Trophoblast cell (in vitro differentiated cells and primary cell): Measurements from ENCODE around the gene DIAPH3.
A peak's percentile ranks its signal among the peaks of the same experiment; 100 is the strongest.

Experiments used
- DNase-seq, 2 donors: peaks; one replicate each; pipeline ENCODE4 v3.0.0-alpha.2; 2016
- H2AFZ ChIP-seq: 2 replicates; pipeline ENCODE4 v1.6.1; 2013; ENCODE audit warnings: low read length, moderate library complexity, mild to moderate bottlenecking; ENCODE audit not compliant: insufficient read depth, poor library complexity
- H2AK5ac ChIP-seq: 2 replicates; pipeline ENCODE4 v1.6.1; 2013; ENCODE audit warnings: mild to moderate bottlenecking, low read length
- H2BK120ac ChIP-seq: 2 replicates; pipeline ENCODE4 v1.6.1; 2013; ENCODE audit warnings: low read length, mild to moderate bottlenecking, moderate library complexity; ENCODE audit not compliant: insufficient read depth, poor library complexity
- H2BK12ac ChIP-seq: 2 replicates; pipeline ENCODE4 v1.6.1; 2013; ENCODE audit warnings: mild to moderate bottlenecking, low read length, moderate library complexity
- H2BK5ac ChIP-seq: 2 replicates; pipeline ENCODE4 v1.6.1; 2013; ENCODE audit warnings: low read length, low read depth, moderate library complexity, mild to moderate bottlenecking; ENCODE audit not compliant: poor library complexity
- H3K14ac ChIP-seq: 2 replicates; pipeline ENCODE4 v1.6.1; 2013; ENCODE audit warnings: mild to moderate bottlenecking, low read length
- H3K18ac ChIP-seq: 2 replicates; pipeline ENCODE4 v1.6.1; 2013; ENCODE audit warnings: mild to moderate bottlenecking, low read length
- H3K23ac ChIP-seq: 2 replicates; pipeline ENCODE4 v1.6.1; 2013; ENCODE audit warnings: low read length
- H3K27ac ChIP-seq: 2 replicates; pipeline ENCODE4 v1.5.1; 2013; ENCODE audit warnings: low read depth, mild to moderate bottlenecking, inconsistent platforms, low read length, moderate library complexity
- H3K27me3 ChIP-seq: 2 replicates; pipeline ENCODE4 v1.6.1; 2013; ENCODE audit warnings: inconsistent platforms, mild to moderate bottlenecking, low read length, moderate library complexity; ENCODE audit not compliant: insufficient read depth
- H3K36me3 ChIP-seq, 2 experiments: 1 replicate in 1 of 2; 2 replicates in 1 of 2; pipeline ENCODE4 v1.6.1; 2013; ENCODE audit warnings: low read length in 2 of 2, mild to moderate bottlenecking in 2 of 2, moderate library complexity in 1 of 2; ENCODE audit not compliant: insufficient read depth in 2 of 2, control insufficient read depth in 1 of 2
- H3K4ac ChIP-seq: 2 replicates; pipeline ENCODE4 v1.6.1; 2013; ENCODE audit warnings: low read depth, mild to moderate bottlenecking, low read length, moderate library complexity
- H3K4me1 ChIP-seq, 2 experiments: 1 replicate in 1 of 2; 2 replicates in 1 of 2; pipeline ENCODE4 v1.6.1; 2013; ENCODE audit warnings: low read length in 2 of 2, mild to moderate bottlenecking in 2 of 2, moderate library complexity in 1 of 2; ENCODE audit not compliant: insufficient read depth in 2 of 2, control insufficient read depth in 1 of 2
- H3K4me2 ChIP-seq: 2 replicates; pipeline ENCODE4 v1.6.1; 2013; ENCODE audit warnings: inconsistent platforms, mild to moderate bottlenecking, low read length, moderate library complexity
- H3K4me3 ChIP-seq: 2 replicates; pipeline ENCODE4 v1.5.1; 2013; ENCODE audit warnings: mild to moderate bottlenecking, low read depth, low read length, inconsistent platforms
- H3K79me1 ChIP-seq: one replicate; pipeline ENCODE4 v1.6.1; 2013; ENCODE audit warnings: low read length
- H3K79me2 ChIP-seq: 2 replicates; pipeline ENCODE4 v1.6.1; 2013; ENCODE audit warnings: low read length, mild to moderate bottlenecking; ENCODE audit not compliant: control insufficient read depth, insufficient read depth, poor library complexity
- H3K9ac ChIP-seq: 2 replicates; pipeline ENCODE4 v1.6.1; 2013; ENCODE audit warnings: mild to moderate bottlenecking, low read length
- H3K9me3 ChIP-seq: 2 replicates; pipeline ENCODE4 v1.6.1; 2013; ENCODE audit warnings: low read depth, mild to moderate bottlenecking, control low read depth, inconsistent platforms, low read length; ENCODE audit not compliant: insufficient read depth
- H4K12ac ChIP-seq: 2 replicates; pipeline ENCODE4 v1.6.1; 2013; ENCODE audit warnings: low read depth, mild to moderate bottlenecking, low read length, moderate library complexity
- H4K8ac ChIP-seq: 2 replicates; pipeline ENCODE4 v1.6.1; 2013; ENCODE audit warnings: low read depth, mild to moderate bottlenecking, low read length, moderate library complexity
- H4K91ac ChIP-seq: one replicate; pipeline ENCODE4 v1.6.1; 2013; ENCODE audit warnings: low read depth, mild to moderate bottlenecking, low read length, moderate library complexity
- WGBS: extraction: QIAGEN DNeasy Blood & Tissue Kit; methylation state at CpG from one replicate; pipeline ENCODE4 v1.1.7; 2013; ENCODE audit warnings: missing lambda C conversion rate; ENCODE audit not compliant: insufficient read length, insufficient coverage; ENCODE audit errors: extremely low coverage; 5-methylcytosine and 5-hydroxymethylcytosine counted together

Gene DIAPH3

DNA sequence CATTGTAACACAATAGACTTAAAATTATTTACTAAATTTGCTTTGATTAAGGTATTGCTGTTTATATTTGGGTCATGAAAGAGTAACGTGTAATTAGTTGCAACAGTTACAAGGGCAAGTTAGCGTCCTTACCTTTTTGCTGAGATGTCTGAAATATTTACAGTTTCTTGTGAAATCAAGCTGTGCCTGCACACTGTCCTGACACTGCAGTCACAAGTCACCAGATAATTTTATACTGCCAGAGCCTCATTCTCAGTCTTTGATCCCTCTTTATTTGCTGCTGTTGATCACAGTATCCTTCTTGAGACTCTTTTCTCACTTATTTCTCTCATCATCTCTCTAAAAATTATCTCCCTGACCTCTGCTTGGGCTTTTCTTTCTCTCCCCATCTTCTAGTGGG lies 8.4 kb upstream of the DIAPH3 start:
- Histone ChIP-seq H3K4me3 (no peak overlapping the region), H3K79me1 (no peaks in the 10 kb centered on the region), H3K9ac (no peak overlapping the region), H4K8ac (no peak overlapping the region), H2BK12ac (no peak overlapping the region), H3K18ac (no peak overlapping the region), H3K4me2 (no peak overlapping the region), H3K14ac (no peak overlapping the region), H3K4ac (no peak overlapping the region), H2BK120ac (no peak overlapping the region), H3K36me3 (no peaks in the 10 kb centered on the region), H2AK5ac (no peak overlapping the region), H3K9me3 (no peaks in the 10 kb centered on the region), H3K27ac (no peak overlapping the region), H4K12ac (no peak overlapping the region), H4K91ac (no peak overlapping the region), H2BK5ac (no peak overlapping the region), H3K79me2 (no peaks in the 10 kb centered on the region), H3K27me3 (no peaks in the 10 kb centered on the region), H3K4me1 (peaks cover 0 to 3% of the 10 kb centered on the region in 2 experiments), H3K23ac (no peak overlapping the region), H2AFZ (no peak overlapping the region)
- DNase-seq: no peak
- WGBS: no CpG with 5 or more reads among the region's 2 CpGs

DNA sequence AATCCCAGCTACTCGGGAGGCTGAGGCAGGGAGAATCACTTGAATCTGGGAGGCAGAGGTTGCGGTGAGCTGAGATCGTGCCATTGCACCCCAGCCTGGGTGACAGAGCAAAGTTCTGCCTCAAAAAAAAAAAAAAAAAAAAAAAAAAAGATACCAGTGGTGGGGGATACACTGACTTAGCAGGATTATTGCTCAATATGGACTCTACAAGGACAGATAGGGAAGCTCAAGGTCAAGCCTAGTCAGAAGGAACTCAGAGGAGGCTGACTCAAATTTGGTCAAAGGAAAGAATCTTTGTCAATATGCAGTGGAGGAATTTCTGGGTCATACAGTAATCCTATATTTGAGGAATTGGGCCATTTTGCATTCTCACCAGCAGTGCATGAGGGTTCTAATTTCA lies 6.7 kb upstream of the DIAPH3 start:
- H2AK5ac ChIP-seq: no peak overlapping the region
- no peak overlapping the region for H3K9ac ChIP-seq
- peaks cover 2 to 4% of the 10 kb centered on the region in 2 experiments for H3K4me1 ChIP-seq
- no peak overlapping the region for H3K18ac ChIP-seq
- no peak overlapping the region for H4K12ac ChIP-seq
- DNase-seq: no peak
- no peaks in the 10 kb centered on the region for H3K36me3 ChIP-seq
- H3K4ac ChIP-seq: no peak overlapping the region
- H2BK120ac ChIP-seq: no peak overlapping the region
- H3K9me3 ChIP-seq: no peaks in the 10 kb centered on the region
- H3K4me2 ChIP-seq: no peak overlapping the region
- H2BK12ac ChIP-seq: no peak overlapping the region
- no peaks in the 10 kb centered on the region for H3K79me1 ChIP-seq
- no peak overlapping the region for H3K23ac ChIP-seq
- no peak overlapping the region for H3K4me3 ChIP-seq
- no peak overlapping the region for H3K14ac ChIP-seq
- no peaks in the 10 kb centered on the region for H3K79me2 ChIP-seq
- no peak overlapping the region for H4K91ac ChIP-seq
- no CpG with 5 or more reads among the region's 3 CpGs for WGBS
- no peak overlapping the region for H3K27ac ChIP-seq
- no peak overlapping the region for H2BK5ac ChIP-seq
- no peak overlapping the region for H2AFZ ChIP-seq
- H3K27me3 ChIP-seq: no peaks in the 10 kb centered on the region
- H4K8ac ChIP-seq: no peak overlapping the region

DNA sequence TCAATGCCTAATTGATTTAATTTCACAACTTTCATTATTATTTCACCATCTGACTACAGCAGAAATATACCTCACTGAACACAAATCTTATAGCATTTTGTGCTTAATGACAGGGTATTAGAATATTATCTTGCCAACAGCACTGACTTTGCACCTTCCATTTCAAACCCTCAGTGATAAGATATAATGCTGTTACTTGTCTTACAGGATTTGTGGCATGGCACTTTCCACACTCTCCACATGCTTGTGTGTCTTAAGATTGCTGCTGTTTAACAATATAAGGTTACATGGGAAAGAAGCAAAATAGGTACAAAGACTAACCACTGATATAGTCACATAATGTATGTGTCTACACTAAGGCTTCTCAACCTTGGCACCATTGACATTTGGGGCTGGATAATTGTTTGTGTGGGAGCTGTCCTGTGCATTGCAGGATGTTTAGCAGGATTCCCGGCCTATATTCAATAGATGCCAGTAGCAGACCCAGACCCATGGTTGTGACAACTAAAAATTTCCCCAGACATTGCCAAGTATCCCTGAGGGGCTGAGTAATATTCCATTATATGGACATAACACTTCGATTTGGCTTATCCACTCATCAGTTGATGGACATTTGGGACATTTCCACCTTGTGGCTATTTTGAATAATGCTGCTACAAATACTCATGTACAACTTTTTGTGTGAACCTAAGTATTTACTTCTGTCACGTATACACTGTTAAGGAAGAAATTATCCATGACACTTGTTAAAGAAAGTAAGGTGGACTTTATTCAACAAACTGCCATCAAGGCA lies 5.7 kb upstream of the DIAPH3 start:
- WGBS: no CpG with 5 or more reads among the region's 3 CpGs
- no peak overlapping the region for H3K23ac ChIP-seq
- no peak overlapping the region for H3K27ac ChIP-seq
- H3K79me2 ChIP-seq: no peaks in the 10 kb centered on the region
- no peak overlapping the region for H3K18ac ChIP-seq
- H3K4ac ChIP-seq: no peak overlapping the region
- no peak overlapping the region for H2BK5ac ChIP-seq
- no peak overlapping the region for H3K4me2 ChIP-seq
- H3K9ac ChIP-seq: no peak overlapping the region
- DNase-seq: no peak
- H3K14ac ChIP-seq: no peak overlapping the region
- no peak overlapping the region for H2BK120ac ChIP-seq
- H2AK5ac ChIP-seq: no peak overlapping the region
- no peaks in the 10 kb centered on the region for H3K9me3 ChIP-seq
- no peak overlapping the region for H4K12ac ChIP-seq
- no peaks in the 10 kb centered on the region for H3K27me3 ChIP-seq
- no peak overlapping the region for H4K91ac ChIP-seq
- no peak overlapping the region for H2BK12ac ChIP-seq
- H3K79me1 ChIP-seq: no peaks in the 10 kb centered on the region
- H2AFZ ChIP-seq: no peak overlapping the region
- H3K4me1 ChIP-seq: peaks cover 2 to 4% of the 10 kb centered on the region in 2 experiments
- H3K36me3 ChIP-seq: no peaks in the 10 kb centered on the region
- H3K4me3 ChIP-seq: no peak overlapping the region
- no peak overlapping the region for H4K8ac ChIP-seq

DNA sequence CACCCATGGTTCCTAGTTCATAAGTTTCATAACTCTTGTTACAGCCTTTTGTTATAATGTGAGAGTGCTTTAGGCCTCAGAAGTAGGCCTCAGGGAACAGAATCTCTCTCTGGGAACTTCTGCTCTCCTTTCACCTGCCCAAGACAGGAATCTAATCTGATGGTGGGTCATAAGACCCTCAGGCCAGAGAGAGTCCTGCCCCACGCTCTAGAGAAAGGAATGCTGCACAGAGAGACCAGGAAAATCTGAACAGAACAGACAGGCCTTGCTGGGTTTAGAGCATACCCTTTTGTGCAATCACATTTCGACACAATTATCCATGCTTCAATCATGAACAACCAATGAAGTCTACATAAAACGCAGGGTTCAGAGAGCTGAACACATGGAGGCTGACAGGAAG lies 3.4 kb upstream of the DIAPH3 start:
- no peak overlapping the region for H3K23ac ChIP-seq
- no peak overlapping the region for H4K12ac ChIP-seq

More for the DNA sequence above, 3.4 kb upstream of the DIAPH3 start:
- H3K79me1 ChIP-seq: peaks cover 8% of the 10 kb centered on the region
- H3K4me1 ChIP-seq: peaks cover 2 to 4% of the 10 kb centered on the region in 2 experiments
- H3K9ac ChIP-seq: no peak overlapping the region
- no peak overlapping the region for H3K4me2 ChIP-seq
- H3K27me3 ChIP-seq: no peaks in the 10 kb centered on the region
- no CpG with 5 or more reads among the region's 3 CpGs for WGBS
- H3K14ac ChIP-seq: no peak overlapping the region
- H4K8ac ChIP-seq: no peak overlapping the region
- H3K18ac ChIP-seq: no peak overlapping the region
- H3K9me3 ChIP-seq: no peaks in the 10 kb centered on the region
- no peak overlapping the region for H2AK5ac ChIP-seq
- H4K91ac ChIP-seq: no peak overlapping the region
- H3K36me3 ChIP-seq: no peaks in the 10 kb centered on the region
- no peak overlapping the region for H3K27ac ChIP-seq
- peaks cover 7% of the 10 kb centered on the region for H3K79me2 ChIP-seq
- peak; percentile 86 to 94 for DNase-seq
- H3K4me3 ChIP-seq: no peak overlapping the region
- H2BK5ac ChIP-seq: no peak overlapping the region
- no peak overlapping the region for H2AFZ ChIP-seq
- H2BK12ac ChIP-seq: no peak overlapping the region
- H2BK120ac ChIP-seq: no peak overlapping the region
- no peak overlapping the region for H3K4ac ChIP-seq
